ENCODE data around the gene HSPA12A. TPM values are rescaled to one million over a fixed set of nuclear protein-coding genes. Genes with fewer than 3 reads are reported as not detected.

HSPA12A gene
- total and polyA plus RNA-seq, 2 experiments from 2014 or later: 8.3 to 9.6 TPM

DNA sequence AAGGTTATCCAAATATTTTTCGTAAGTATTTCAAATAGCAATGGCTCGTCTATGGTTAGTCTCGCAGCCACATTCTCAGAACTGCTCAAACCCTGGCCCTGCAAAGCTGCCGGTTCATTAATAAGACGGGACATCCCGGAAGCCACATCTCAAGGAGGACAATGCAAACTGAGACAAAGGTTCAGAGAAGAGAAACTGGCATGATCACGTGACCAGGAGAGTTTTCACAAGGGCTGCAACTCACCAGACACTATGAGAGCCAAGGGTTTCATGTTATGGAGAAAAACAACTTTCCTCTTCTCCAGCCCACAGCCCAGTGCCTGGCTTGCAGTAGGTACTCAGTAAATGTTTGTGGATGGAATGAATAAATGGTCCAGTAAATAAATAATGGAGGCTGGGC is 5.0 kb upstream of the HSPA12A start:
- no peaks in the 10 kb centered on the region for H3K36me3 ChIP-seq
- peaks cover 14% of the 10 kb centered on the region for H3K27me3 ChIP-seq
- H3K27ac ChIP-seq: no peak overlapping the region
- H3K4me1 ChIP-seq (ENCODE audit: low read depth): peaks cover 5% of the 10 kb centered on the region
- no peak for DNase-seq (ENCODE audit: low read depth in 1 of 2, low spot score in 1 of 2)
- no peaks in the 10 kb centered on the region for H3K9me3 ChIP-seq (ENCODE audit: low read depth)
- H3K4me3 ChIP-seq: no peak overlapping the region
- TF ChIP-seq, protein P1, sequence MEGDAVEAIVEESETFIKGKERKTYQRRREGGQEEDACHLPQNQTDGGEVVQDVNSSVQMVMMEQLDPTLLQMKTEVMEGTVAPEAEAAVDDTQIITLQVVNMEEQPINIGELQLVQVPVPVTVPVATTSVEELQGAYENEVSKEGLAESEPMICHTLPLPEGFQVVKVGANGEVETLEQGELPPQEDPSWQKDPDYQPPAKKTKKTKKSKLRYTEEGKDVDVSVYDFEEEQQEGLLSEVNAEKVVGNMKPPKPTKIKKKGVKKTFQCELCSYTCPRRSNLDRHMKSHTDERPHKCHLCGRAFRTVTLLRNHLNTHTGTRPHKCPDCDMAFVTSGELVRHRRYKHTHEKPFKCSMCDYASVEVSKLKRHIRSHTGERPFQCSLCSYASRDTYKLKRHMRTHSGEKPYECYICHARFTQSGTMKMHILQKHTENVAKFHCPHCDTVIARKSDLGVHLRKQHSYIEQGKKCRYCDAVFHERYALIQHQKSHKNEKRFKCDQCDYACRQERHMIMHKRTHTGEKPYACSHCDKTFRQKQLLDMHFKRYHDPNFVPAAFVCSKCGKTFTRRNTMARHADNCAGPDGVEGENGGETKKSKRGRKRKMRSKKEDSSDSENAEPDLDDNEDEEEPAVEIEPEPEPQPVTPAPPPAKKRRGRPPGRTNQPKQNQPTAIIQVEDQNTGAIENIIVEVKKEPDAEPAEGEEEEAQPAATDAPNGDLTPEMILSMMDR (IDR thresholded peaks at IDR 0.05; ENCODE audit: low read depth, low read length): no peak

DNA sequence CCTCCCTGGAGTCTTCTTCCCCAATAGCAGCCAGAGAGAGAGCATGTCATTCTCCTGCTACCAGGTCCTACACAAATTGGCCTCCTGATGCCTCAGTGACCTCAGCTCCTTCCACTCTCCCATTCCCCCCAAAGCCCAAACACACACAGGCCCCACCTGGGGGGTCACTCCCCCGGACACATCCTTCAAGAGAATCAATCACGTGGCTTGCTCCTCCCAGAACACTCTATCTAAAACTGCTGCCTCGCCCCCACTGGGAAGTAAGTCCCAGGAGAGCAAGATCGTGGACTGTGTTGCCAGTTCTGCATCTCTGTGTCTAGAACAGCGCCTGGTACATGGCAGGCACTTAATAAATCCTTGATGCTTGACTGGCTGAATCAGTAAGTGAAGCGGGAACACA is 2.5 kb upstream of the HSPA12A start:
- H3K4me3 ChIP-seq: no peak overlapping the region
- DNase-seq (ENCODE audit: low read depth in 1 of 2, low spot score in 1 of 2): no peak
- no peak overlapping the region for H3K27ac ChIP-seq
- peaks cover 5% of the 10 kb centered on the region for H3K4me1 ChIP-seq (ENCODE audit: low read depth)
- H3K27me3 ChIP-seq: peaks cover 35% of the 10 kb centered on the region
- H3K36me3 ChIP-seq: no peaks in the 10 kb centered on the region
- no peaks in the 10 kb centered on the region for H3K9me3 ChIP-seq (ENCODE audit: low read depth)
- TF ChIP-seq, protein P1 (IDR thresholded peaks at IDR 0.05; ENCODE audit: low read depth, low read length): no peak

DNA sequence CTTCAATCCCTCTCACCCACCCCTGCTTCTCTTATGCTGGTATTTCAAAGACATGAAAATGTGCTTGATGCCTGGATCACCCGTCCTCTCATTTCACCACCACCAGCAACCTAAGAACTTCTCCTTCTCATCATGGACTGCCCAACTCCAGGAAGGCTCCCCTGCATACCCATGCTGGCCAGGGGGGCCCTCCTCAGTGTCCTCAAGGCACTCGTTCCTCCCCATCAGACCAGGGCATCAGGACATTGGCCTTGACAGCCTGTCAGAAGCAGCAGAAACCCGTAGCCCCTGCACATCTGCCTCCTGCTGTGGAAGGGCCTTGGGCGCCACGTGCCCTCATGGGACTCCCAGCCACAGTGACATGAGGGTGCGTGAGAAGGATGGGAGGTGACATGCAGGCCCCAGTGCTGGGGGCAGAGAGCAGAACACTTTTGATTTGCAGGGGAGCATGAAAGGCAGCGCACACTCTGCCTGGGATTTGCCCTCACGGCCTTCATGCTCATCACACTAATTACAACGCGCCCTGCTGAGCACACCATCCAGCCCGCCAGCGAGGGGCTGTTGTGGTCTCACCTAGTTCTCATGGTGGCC is 1.9 kb upstream of the HSPA12A start:
- no peak overlapping the region for H3K27ac ChIP-seq
- TF ChIP-seq, protein P1 (IDR thresholded peaks at IDR 0.05; ENCODE audit: low read depth, low read length): no peak
- no peaks in the 10 kb centered on the region for H3K9me3 ChIP-seq (ENCODE audit: low read depth)
- H3K27me3 ChIP-seq: peaks cover 37% of the 10 kb centered on the region
- no peak overlapping the region for H3K4me3 ChIP-seq
- no peaks in the 10 kb centered on the region for H3K36me3 ChIP-seq
- H3K4me1 ChIP-seq (ENCODE audit: low read depth): peaks cover 5% of the 10 kb centered on the region
- DNase-seq (ENCODE audit: low read depth in 1 of 2, low spot score in 1 of 2): no peak

DNA sequence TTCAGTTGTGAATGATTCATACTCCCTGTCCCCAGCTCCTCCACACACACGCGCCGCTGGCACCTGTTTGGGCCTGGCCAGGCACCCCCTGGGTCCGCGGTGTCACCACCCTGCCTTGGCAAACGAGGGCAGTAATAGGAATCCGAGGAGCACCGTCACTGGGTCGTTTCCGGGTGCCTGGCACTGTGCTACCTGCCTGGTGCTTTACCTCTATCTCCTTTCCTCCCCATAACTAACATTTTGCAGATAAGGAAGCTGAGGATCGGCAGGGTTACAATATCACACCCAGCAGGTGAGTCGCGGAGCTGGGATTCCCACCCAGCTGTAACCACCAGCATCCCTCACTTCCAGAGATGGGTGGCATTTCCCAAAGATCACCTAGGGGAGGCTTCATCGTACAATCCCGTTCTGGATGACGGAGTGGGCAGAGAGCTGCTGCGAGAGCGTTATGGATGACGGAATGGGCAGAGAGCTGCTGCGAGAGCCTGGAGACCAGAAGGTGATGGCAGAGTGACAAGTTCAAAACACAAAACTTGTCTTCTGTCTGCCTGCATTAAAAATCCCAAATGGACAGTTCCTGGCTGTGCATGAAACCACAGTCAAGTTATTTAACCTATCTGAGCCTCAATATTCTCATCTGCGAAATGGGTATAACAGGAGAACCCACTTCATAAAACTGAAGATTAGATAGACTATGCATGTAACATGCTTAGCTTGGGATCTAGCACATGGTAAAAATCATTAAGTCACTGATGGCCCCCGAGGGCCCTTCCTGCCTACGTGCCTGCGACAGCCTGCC is 1.1 kb upstream of the HSPA12A start:
- TF ChIP-seq, protein P1 (IDR thresholded peaks at IDR 0.05; ENCODE audit: low read depth, low read length): no peak
- Histone ChIP-seq H3K4me3 (peak overlapping the region; percentile 67), H3K36me3 (no peaks in the 10 kb centered on the region), H3K27me3 (peaks cover 43% of the 10 kb centered on the region), H3K27ac (no peak overlapping the region), H3K4me1 (ENCODE audit: low read depth) (peaks cover 5% of the 10 kb centered on the region), H3K9me3 (ENCODE audit: low read depth) (no peaks in the 10 kb centered on the region)
- no peak for DNase-seq (ENCODE audit: low read depth in 1 of 2, low spot score in 1 of 2)

DNA sequence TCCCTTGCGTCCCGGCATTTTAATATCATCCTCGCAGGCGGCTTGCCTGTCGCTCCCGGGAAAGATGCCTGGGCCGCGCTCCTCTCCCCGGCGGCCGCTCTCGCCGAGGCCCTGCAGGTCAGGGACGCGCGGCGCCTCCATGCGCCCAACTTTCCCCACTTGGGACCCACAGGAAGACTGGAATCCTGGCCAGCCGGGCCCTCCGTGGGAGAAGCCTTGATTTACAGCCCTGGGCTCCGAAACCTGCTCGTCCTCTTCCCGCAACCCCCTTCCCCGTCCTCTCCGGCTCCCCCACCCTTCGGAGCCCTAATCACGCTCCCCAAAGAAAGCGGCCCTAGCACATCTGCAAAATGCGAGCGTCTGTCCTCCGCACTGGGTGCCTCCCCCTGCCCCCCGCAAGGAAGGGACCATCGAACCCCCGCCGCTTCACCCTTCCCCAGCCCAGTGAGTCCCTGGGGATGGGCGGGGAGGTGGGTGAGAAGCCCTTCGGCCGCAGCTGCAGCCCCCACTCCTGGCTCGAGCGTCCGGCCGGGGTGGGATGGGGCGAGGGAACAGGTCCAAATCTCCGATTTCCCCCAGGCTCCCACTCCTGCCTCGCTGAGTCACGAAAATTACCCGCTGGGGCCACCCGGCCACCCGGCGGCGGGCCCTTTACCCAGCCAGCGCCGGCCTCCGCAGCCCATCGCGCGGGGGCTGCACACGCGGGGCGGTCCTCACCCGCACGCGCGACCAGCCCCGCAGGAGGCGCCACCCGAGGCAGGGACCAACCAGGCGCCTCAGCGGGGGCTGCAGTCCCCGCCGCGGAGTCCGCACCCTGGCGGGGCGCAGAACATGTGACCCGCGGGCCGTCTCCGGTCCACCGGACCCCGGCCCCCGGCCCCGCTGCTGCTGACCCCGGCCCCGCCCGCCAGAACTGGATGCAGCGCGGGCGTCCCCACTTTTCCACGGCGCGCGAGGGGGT is 695 bp downstream of the HSPA12A start:
- Histone ChIP-seq H3K4me1 (ENCODE audit: low read depth) (peaks cover 5% of the 10 kb centered on the region), H3K9me3 (ENCODE audit: low read depth) (no peaks in the 10 kb centered on the region), H3K27ac (no peak overlapping the region), H3K36me3 (no peaks in the 10 kb centered on the region), H3K27me3 (peaks cover 45% of the 10 kb centered on the region), H3K4me3 (peak overlapping the region; percentile 67)
- TF ChIP-seq, protein P1 (IDR thresholded peaks at IDR 0.05; ENCODE audit: low read depth, low read length): no peak
- DNase-seq (ENCODE audit: low read depth in 1 of 2, low spot score in 1 of 2): peak; percentile 30 to 49
